ENCODE results near the gene MAP2K2. TPM values are rescaled to one million over a fixed set of nuclear protein-coding genes. Genes with fewer than 3 reads are reported as not detected.

The MAP2K2 gene
- total RNA-seq, 3 donors from 2014 or later = 50.8 to 72.8 (median 64.5) TPM

DNA sequence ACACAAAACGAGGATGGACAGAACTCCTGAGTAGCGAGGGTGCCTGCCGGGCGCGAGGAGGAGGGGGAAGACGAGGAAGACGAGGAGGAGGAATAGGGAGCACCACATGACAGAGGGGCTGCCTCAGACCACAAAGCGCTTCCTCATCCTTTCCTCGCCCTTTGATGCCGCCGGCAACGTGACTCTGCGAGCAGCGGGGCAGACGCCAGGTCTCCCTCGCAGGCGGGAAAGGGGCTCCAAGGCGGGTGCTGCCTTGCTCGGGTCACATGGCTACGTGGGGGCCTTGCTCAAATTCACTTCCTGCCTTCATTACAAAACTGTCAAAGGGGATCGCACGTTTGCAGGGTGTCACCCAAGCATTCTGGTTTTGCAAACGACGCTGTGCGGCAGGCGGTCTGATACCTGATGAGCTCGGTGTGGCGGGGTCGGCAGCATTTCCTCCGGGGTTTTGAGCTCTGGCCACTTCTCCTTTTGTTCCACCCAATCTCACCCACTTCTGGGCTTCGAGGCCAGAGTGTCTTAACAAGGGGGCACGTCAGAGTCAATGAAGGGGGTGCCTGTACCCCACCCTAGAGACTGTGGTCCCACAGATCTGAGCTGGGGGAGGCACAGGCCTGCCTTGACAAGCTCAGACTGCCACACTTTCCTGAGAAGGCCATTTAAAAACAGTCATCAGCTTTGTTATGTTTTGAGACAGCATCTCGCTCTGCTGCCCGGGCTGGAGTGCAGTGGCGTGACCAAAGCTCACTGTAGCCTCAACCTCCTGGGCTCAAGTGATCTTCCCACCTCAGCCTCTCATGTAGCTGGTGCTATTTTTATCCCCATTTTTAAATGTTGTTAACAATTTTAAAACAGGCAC lies 14.9 kb downstream of the MAP2K2 start:
- no peak for DNase-seq (ENCODE audit: low spot score in 2 of 2)
- intact Hi-C loops (cut with DNase I; ENCODE audit: low total_unique reads) = no loop called here

DNA sequence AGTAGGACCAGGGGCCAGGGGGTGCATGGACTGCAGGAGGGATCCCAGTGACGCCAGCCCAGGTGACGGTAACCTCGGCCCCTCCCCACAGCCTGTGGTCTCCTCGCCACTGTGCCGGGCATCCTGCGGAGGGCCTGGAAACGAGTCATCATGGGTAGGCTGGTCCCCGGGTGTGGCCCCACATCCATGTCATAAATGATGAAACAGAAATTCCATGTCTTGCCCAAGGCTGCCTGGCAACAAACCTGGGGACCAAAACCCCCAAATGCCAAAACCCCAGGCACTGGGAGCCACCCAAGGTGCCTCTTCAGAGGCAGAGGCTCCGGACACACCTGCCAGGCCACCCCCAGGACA lies 20.9 kb downstream of the MAP2K2 start:
- Histone ChIP-seq H3K27ac (no peak overlapping the region), H3K27me3 (no peaks in the 10 kb centered on the region), H3K9me3 (no peaks in the 10 kb centered on the region), H3K4me1 (no peaks in the 10 kb centered on the region), H3K4me3 (no peak overlapping the region), H3K36me3 (no peaks in the 10 kb centered on the region)
- intact Hi-C loops (cut with DNase I; ENCODE audit: low total_unique reads) = no loop called here
- TF ChIP-seq POLR2A (IDR thresholded peaks at IDR 0.05) (no peak), POLR2AphosphoS5 (IDR thresholded peaks at IDR 0.05) (no peak)
- TF ChIP-seq, protein P1, sequence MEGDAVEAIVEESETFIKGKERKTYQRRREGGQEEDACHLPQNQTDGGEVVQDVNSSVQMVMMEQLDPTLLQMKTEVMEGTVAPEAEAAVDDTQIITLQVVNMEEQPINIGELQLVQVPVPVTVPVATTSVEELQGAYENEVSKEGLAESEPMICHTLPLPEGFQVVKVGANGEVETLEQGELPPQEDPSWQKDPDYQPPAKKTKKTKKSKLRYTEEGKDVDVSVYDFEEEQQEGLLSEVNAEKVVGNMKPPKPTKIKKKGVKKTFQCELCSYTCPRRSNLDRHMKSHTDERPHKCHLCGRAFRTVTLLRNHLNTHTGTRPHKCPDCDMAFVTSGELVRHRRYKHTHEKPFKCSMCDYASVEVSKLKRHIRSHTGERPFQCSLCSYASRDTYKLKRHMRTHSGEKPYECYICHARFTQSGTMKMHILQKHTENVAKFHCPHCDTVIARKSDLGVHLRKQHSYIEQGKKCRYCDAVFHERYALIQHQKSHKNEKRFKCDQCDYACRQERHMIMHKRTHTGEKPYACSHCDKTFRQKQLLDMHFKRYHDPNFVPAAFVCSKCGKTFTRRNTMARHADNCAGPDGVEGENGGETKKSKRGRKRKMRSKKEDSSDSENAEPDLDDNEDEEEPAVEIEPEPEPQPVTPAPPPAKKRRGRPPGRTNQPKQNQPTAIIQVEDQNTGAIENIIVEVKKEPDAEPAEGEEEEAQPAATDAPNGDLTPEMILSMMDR (IDR thresholded peaks at IDR 0.05) = no peak
- no peak for DNase-seq (ENCODE audit: low spot score in 2 of 2)

More for the DNA sequence above, 14.9 kb downstream of the MAP2K2 start:
- no peak overlapping the region for H3K4me3 ChIP-seq
- H3K36me3 ChIP-seq = no peaks in the 10 kb centered on the region
- TF ChIP-seq, protein P1 (IDR thresholded peaks at IDR 0.05) = no peak
- TF ChIP-seq POLR2AphosphoS5 (IDR thresholded peaks at IDR 0.05) = no peak
- H3K4me1 ChIP-seq = no peaks in the 10 kb centered on the region
- H3K27me3 ChIP-seq = no peaks in the 10 kb centered on the region
- no peaks in the 10 kb centered on the region for H3K9me3 ChIP-seq
- H3K27ac ChIP-seq = no peak overlapping the region

- no peak overlapping the region for H3K27ac ChIP-seq
- H3K27me3 ChIP-seq = no peaks in the 10 kb centered on the region
- no peak overlapping the region for H3K4me3 ChIP-seq
- intact Hi-C loops (cut with DNase I; ENCODE audit: low total_unique reads) = no loop called here
- TF ChIP-seq POLR2A (IDR thresholded peaks at IDR 0.05) (no peak), POLR2AphosphoS5 (IDR thresholded peaks at IDR 0.05) (no peak)
- TF ChIP-seq, protein P1 (IDR thresholded peaks at IDR 0.05) = no peak
- H3K9me3 ChIP-seq = no peaks in the 10 kb centered on the region
- DNase-seq (ENCODE audit: low spot score in 2 of 2) = no peak
- H3K4me1 ChIP-seq = no peaks in the 10 kb centered on the region
- H3K36me3 ChIP-seq = no peaks in the 10 kb centered on the region
Observed at GRCh38 chr19:4102339-4103079, 21.4 kb downstream of the MAP2K2 start.

GRCh38 chr19:4101496-4101770 lies 22.5 kb downstream of the MAP2K2 start:
- Histone ChIP-seq H3K27ac (no peak overlapping the region), H3K4me3 (no peak overlapping the region), H3K27me3 (no peaks in the 10 kb centered on the region), H3K36me3 (no peaks in the 10 kb centered on the region), H3K4me1 (no peaks in the 10 kb centered on the region), H3K9me3 (no peaks in the 10 kb centered on the region)
- no peak for TF ChIP-seq POLR2A (IDR thresholded peaks at IDR 0.05)
- TF ChIP-seq, protein P1 (IDR thresholded peaks at IDR 0.05) = no peak
- no peak for TF ChIP-seq POLR2AphosphoS5 (IDR thresholded peaks at IDR 0.05)
- DNase-seq (ENCODE audit: low spot score in 2 of 2) = no peak
- intact Hi-C loops (cut with DNase I; ENCODE audit: low total_unique reads) = no loop called here
